ENCODE measurements around the gene HRH3.
A peak's percentile ranks its signal among the peaks of the same experiment; 100 is the strongest.

The HRH3 gene

GRCh38 chr20:62219992-62220665, at the start of gene HRH3:
Gene HRH3, minus strand, starts transcription at chr20:62220278. Its CDS starts 308 bp downstream, at chr20:62219970.
- Histone ChIP-seq H3K9me3 (no peaks in the 10 kb centered on the region), H3K27ac (no peak within 1 kb of the TSS), H3K4me3 (ENCODE audit: low read depth in 1 of 2, low read length in 1 of 2) (peak within 1 kb of the TSS; percentile 17 to 36), H3K36me3 (no peaks in the 10 kb centered on the region), H3K27me3 (peaks cover 99% of the 10 kb centered on the region), H3K4me1 (ENCODE audit: control insufficient read depth in 1 of 2, insufficient read depth in 1 of 2, low read depth in 1 of 2, low read length in 1 of 2) (peaks cover 4 to 13% of the 10 kb centered on the region in 2 experiments)
- TF ChIP-seq, protein P1, sequence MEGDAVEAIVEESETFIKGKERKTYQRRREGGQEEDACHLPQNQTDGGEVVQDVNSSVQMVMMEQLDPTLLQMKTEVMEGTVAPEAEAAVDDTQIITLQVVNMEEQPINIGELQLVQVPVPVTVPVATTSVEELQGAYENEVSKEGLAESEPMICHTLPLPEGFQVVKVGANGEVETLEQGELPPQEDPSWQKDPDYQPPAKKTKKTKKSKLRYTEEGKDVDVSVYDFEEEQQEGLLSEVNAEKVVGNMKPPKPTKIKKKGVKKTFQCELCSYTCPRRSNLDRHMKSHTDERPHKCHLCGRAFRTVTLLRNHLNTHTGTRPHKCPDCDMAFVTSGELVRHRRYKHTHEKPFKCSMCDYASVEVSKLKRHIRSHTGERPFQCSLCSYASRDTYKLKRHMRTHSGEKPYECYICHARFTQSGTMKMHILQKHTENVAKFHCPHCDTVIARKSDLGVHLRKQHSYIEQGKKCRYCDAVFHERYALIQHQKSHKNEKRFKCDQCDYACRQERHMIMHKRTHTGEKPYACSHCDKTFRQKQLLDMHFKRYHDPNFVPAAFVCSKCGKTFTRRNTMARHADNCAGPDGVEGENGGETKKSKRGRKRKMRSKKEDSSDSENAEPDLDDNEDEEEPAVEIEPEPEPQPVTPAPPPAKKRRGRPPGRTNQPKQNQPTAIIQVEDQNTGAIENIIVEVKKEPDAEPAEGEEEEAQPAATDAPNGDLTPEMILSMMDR (IDR thresholded peaks at IDR 0.05), result no peak

DNA sequence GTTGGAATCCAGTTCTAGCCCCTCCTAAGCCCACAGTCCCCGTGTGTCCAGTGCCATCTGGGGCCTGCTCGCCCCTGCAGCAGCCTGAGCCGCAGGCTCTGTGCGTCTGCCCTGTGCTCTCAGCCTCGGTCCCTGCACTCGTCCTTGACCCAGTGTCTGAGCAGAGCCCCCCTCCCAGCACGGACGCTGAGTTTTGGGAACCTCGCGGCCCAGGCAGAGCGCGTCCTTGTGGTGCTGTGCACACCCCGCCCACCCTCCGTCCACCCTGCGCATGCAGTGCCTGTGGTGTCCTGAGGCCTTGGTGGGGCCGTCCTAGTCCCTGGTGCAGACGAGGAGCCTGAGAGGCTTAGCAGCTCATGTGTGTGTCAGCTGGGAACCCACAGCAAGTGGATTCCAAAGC, 49.8 kb upstream of the HRH3 start:
- peaks cover 89% of the 10 kb centered on the region for H3K36me3 ChIP-seq
- TF ChIP-seq, protein P1 (IDR thresholded peaks at IDR 0.05), result no peak
- no peaks in the 10 kb centered on the region for H3K4me1 ChIP-seq (ENCODE audit: control insufficient read depth in 1 of 2, insufficient read depth in 1 of 2, low read depth in 1 of 2, low read length in 1 of 2)
- no peaks in the 10 kb centered on the region for H3K9me3 ChIP-seq
- no peak overlapping the region for H3K27ac ChIP-seq
- no peaks in the 10 kb centered on the region for H3K27me3 ChIP-seq
- H3K4me3 ChIP-seq (ENCODE audit: low read depth in 1 of 2, low read length in 1 of 2), result no peak overlapping the region

DNA sequence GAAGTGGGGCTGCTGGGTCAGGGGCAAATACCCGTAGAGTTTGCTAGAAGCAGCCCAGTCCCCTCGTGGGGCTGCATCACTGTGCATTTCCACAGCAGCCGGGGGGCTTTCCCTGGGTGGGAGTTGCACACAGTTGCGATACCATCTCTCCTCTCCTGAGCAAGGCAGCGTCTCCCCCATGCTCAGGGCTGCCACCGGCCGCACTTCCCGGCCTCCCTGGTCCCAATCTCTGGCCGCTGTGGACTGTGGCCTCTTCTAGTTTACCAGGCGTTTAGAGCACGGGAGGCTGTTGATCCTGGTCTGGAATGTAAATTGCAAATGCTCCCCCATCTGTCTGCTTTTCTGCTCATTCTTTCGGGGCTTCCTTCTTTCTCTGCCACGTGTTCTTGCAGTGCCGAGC, 49.3 kb upstream of the HRH3 start:
- H3K4me1 ChIP-seq (ENCODE audit: control insufficient read depth in 1 of 2, insufficient read depth in 1 of 2, low read depth in 1 of 2, low read length in 1 of 2), result no peaks in the 10 kb centered on the region
- no peaks in the 10 kb centered on the region for H3K27me3 ChIP-seq
- peaks cover 89% of the 10 kb centered on the region for H3K36me3 ChIP-seq
- no peaks in the 10 kb centered on the region for H3K9me3 ChIP-seq
- H3K4me3 ChIP-seq (ENCODE audit: low read depth in 1 of 2, low read length in 1 of 2), result no peak overlapping the region
- H3K27ac ChIP-seq, result no peak overlapping the region
- TF ChIP-seq, protein P1 (IDR thresholded peaks at IDR 0.05), result no peak

DNA sequence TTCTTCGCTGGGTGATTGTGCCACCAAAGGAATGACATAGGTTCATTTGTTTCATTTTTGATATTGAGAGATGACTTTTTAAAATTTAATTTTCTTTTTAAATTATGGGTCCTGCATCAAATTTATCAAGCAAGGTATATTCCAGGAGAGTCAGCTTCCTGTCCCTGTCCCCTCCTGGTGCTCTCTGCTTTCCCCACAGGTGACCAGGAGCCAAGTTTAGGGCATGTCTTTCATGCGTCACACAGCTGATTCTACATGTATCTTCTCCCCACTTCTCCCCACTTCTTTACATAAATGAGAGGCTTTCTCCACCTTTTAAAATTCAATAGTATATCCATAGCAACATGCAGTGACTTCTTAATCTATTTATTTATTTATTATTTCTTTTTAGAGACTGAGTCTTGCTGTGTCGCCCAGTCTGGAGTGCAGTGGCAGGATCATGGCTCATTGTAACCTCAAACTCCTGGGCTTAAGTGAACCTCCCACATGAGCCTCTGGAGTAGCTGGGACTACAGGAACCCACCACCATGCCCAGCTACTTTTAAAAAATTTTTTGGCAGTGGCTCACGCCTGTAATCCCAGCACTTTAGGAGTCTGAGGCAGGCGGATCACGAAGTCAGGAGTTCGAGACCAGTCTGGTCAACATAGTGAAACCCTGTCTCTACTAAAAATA, 48.3 kb upstream of the HRH3 start:
- TF ChIP-seq, protein P1 (IDR thresholded peaks at IDR 0.05), result no peak
- Histone ChIP-seq H3K27ac (no peak overlapping the region), H3K4me1 (ENCODE audit: control insufficient read depth in 1 of 2, insufficient read depth in 1 of 2, low read depth in 1 of 2, low read length in 1 of 2) (no peaks in the 10 kb centered on the region), H3K36me3 (peaks cover 89% of the 10 kb centered on the region), H3K9me3 (no peaks in the 10 kb centered on the region), H3K27me3 (no peaks in the 10 kb centered on the region), H3K4me3 (ENCODE audit: low read depth in 1 of 2, low read length in 1 of 2) (no peak overlapping the region)

DNA sequence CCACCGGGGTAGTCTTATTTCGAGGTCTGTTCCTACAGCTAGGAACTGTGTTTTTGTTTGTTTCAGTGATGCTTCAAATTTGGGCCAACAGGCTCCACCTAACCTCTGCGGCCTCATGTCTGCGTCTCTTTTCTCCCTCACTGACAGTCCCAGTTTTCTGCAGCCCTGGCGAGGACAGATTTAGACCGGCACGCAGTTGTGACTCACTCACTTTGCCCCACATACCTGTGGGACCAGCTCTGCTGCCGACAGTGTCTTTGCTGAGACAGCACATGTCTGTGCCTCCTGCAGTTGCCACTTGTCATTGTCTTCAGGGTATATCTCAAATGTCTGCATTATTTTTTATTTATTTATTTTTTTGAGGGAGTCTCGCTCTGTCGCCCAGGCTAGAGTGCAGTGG, 47.5 kb upstream of the HRH3 start:
- H3K36me3 ChIP-seq, result peaks cover 89% of the 10 kb centered on the region
- no peaks in the 10 kb centered on the region for H3K4me1 ChIP-seq (ENCODE audit: control insufficient read depth in 1 of 2, insufficient read depth in 1 of 2, low read depth in 1 of 2, low read length in 1 of 2)
- no peaks in the 10 kb centered on the region for H3K27me3 ChIP-seq
- no peaks in the 10 kb centered on the region for H3K9me3 ChIP-seq
- H3K4me3 ChIP-seq (ENCODE audit: low read depth in 1 of 2, low read length in 1 of 2), result no peak overlapping the region
- H3K27ac ChIP-seq, result no peak overlapping the region
- TF ChIP-seq, protein P1 (IDR thresholded peaks at IDR 0.05), result no peak
